ENCODE results near the gene FLCN.

The FLCN gene

GRCh38 chr17:17254036-17254435, 17.1 kb upstream of the FLCN start:
- H3K27me3 ChIP-seq (ENCODE audit: insufficient read depth, low read length), result no peaks in the 10 kb centered on the region
- no peaks in the 10 kb centered on the region for H3K4me1 ChIP-seq (ENCODE audit: insufficient read depth, low read length)
- peaks cover 5% of the 10 kb centered on the region for H3K9me3 ChIP-seq (ENCODE audit: low read length)
- no peak overlapping the region for H3K4me3 ChIP-seq (ENCODE audit: low read length)
- peaks cover 68% of the 10 kb centered on the region for H3K36me3 ChIP-seq (ENCODE audit: insufficient read depth, low read length)
- H2AFZ ChIP-seq (ENCODE audit: low read depth, low read length), result no peak overlapping the region

DNA sequence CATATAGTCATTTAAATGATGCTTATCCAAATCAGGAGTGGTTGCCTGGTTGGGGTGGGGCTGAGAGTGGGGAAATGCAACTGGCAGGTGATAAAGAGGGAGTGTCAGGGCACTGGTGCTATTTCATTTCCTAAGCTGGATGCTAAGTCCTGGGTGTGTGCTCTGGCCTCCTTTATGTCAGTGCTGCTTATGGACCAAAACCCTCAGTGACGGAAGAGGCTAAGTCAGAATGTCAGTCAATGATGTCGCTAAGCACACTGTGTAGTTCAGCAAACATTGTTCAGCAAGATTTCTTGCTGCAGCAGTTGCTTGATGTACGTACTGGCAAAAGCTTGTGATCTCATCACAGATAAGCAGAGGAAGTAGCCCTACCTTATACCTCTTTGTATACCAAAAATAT, 16.4 kb upstream of the FLCN start:
- no peak overlapping the region for H2AFZ ChIP-seq (ENCODE audit: low read depth, low read length)
- no peaks in the 10 kb centered on the region for H3K4me1 ChIP-seq (ENCODE audit: insufficient read depth, low read length)
- no peaks in the 10 kb centered on the region for H3K27me3 ChIP-seq (ENCODE audit: insufficient read depth, low read length)
- peaks cover 67% of the 10 kb centered on the region for H3K36me3 ChIP-seq (ENCODE audit: insufficient read depth, low read length)
- H3K4me3 ChIP-seq (ENCODE audit: low read length), result no peak overlapping the region
- peaks cover 3% of the 10 kb centered on the region for H3K9me3 ChIP-seq (ENCODE audit: low read length)

- H2AFZ ChIP-seq (ENCODE audit: low read depth, low read length), result no peak overlapping the region
- H3K9me3 ChIP-seq (ENCODE audit: low read length), result no peaks in the 10 kb centered on the region
- peaks cover 68% of the 10 kb centered on the region for H3K36me3 ChIP-seq (ENCODE audit: insufficient read depth, low read length)
- no peak overlapping the region for H3K4me3 ChIP-seq (ENCODE audit: low read length)
- H3K27me3 ChIP-seq (ENCODE audit: insufficient read depth, low read length), result no peaks in the 10 kb centered on the region
- H3K4me1 ChIP-seq (ENCODE audit: insufficient read depth, low read length), result no peaks in the 10 kb centered on the region
These were observed 15.2 kb upstream of the FLCN start for GRCh38 chr17:17252149-17252661.

- H2AFZ ChIP-seq (ENCODE audit: low read depth, low read length), result no peak overlapping the region
- no peaks in the 10 kb centered on the region for H3K4me1 ChIP-seq (ENCODE audit: insufficient read depth, low read length)
- H3K27me3 ChIP-seq (ENCODE audit: insufficient read depth, low read length), result no peaks in the 10 kb centered on the region
- no peaks in the 10 kb centered on the region for H3K9me3 ChIP-seq (ENCODE audit: low read length)
- H3K4me3 ChIP-seq (ENCODE audit: low read length), result no peak overlapping the region
- peaks cover 47% of the 10 kb centered on the region for H3K36me3 ChIP-seq (ENCODE audit: insufficient read depth, low read length)
These were observed 9.9 kb upstream of the FLCN start for GRCh38 chr17:17246879-17247278.

DNA sequence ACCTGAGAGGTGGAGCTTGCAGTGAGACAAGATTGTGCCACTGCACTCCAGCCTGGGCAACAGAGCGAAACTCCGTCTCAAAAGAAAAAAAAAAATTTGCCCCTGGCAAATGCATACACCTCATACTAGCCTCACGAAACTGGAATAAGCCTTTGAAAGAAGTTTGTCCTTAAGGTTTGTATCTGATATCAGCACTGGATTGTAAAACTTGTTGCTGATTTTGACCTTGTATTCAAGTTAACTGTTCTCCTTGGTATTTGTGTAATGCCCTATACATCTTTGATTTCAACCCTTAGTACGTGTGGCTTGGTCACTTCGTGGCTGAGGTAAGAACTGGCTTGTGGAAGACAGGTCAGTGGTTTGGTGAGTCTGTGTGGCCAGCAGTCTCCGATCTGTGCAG, 6.2 kb upstream of the FLCN start:
- Histone ChIP-seq H3K4me3 (ENCODE audit: low read length) (no peak overlapping the region), H2AFZ (ENCODE audit: low read depth, low read length) (no peak overlapping the region), H3K27me3 (ENCODE audit: insufficient read depth, low read length) (no peaks in the 10 kb centered on the region), H3K9me3 (ENCODE audit: low read length) (no peaks in the 10 kb centered on the region), H3K4me1 (ENCODE audit: insufficient read depth, low read length) (no peaks in the 10 kb centered on the region), H3K36me3 (ENCODE audit: insufficient read depth, low read length) (peaks cover 31% of the 10 kb centered on the region)

GRCh38 chr17:17242246-17242645, 5.3 kb upstream of the FLCN start:
- Histone ChIP-seq H3K27me3 (ENCODE audit: insufficient read depth, low read length) (no peaks in the 10 kb centered on the region), H3K36me3 (ENCODE audit: insufficient read depth, low read length) (peaks cover 23% of the 10 kb centered on the region), H2AFZ (ENCODE audit: low read depth, low read length) (no peak overlapping the region), H3K4me3 (ENCODE audit: low read length) (no peak overlapping the region), H3K4me1 (ENCODE audit: insufficient read depth, low read length) (no peaks in the 10 kb centered on the region), H3K9me3 (ENCODE audit: low read length) (no peaks in the 10 kb centered on the region)

DNA sequence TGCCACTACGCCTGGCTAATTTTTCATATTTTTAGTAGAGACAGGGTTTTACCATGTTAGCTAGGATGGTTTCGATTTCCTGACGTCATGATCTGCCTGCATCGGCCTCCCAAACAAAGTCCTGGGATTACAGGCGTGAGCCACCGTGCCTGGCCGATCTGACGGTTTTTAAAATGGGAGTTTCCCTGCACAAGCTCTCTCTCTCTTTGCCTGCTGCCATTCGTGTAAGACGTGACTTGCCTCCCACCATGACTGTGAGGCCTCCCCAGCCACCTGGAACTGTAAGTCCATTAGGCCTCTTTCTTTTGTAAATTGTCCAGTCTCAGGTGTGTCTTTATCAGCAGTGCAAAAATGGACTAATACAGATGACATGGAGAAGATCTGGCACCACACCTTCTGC, 4.7 kb upstream of the FLCN start:
- Histone ChIP-seq H3K27me3 (ENCODE audit: insufficient read depth, low read length) (no peaks in the 10 kb centered on the region), H3K36me3 (ENCODE audit: insufficient read depth, low read length) (peaks cover 17% of the 10 kb centered on the region), H3K4me3 (ENCODE audit: low read length) (no peak overlapping the region), H3K9me3 (ENCODE audit: low read length) (no peaks in the 10 kb centered on the region), H2AFZ (ENCODE audit: low read depth, low read length) (no peak overlapping the region), H3K4me1 (ENCODE audit: insufficient read depth, low read length) (no peaks in the 10 kb centered on the region)

GRCh38 chr17:17239832-17240231, 2.9 kb upstream of the FLCN start:
- Histone ChIP-seq H3K4me3 (ENCODE audit: low read length) (no peak overlapping the region), H3K27me3 (ENCODE audit: insufficient read depth, low read length) (no peaks in the 10 kb centered on the region), H3K9me3 (ENCODE audit: low read length) (no peaks in the 10 kb centered on the region), H3K4me1 (ENCODE audit: insufficient read depth, low read length) (peaks cover 13% of the 10 kb centered on the region), H3K36me3 (ENCODE audit: insufficient read depth, low read length) (peaks cover 5% of the 10 kb centered on the region), H2AFZ (ENCODE audit: low read depth, low read length) (no peak overlapping the region)

- peaks cover 13% of the 10 kb centered on the region for H3K36me3 ChIP-seq (ENCODE audit: insufficient read depth, low read length)
- peak overlapping the region; percentile 92 for H2AFZ ChIP-seq (ENCODE audit: low read depth, low read length)
- H3K4me3 ChIP-seq (ENCODE audit: low read length), result peak overlapping the region; percentile 97
- H3K4me1 ChIP-seq (ENCODE audit: insufficient read depth, low read length), result peaks cover 13% of the 10 kb centered on the region
- H3K9me3 ChIP-seq (ENCODE audit: low read length), result no peaks in the 10 kb centered on the region
- no peaks in the 10 kb centered on the region for H3K27me3 ChIP-seq (ENCODE audit: insufficient read depth, low read length)
These were observed 508 bp downstream of the FLCN start for GRCh38 chr17:17236295-17237025.

GRCh38 chr17:17235212-17236174, 1.5 kb downstream of the FLCN start:
- Histone ChIP-seq H3K36me3 (ENCODE audit: insufficient read depth, low read length) (peaks cover 17% of the 10 kb centered on the region), H3K9me3 (ENCODE audit: low read length) (no peaks in the 10 kb centered on the region), H3K4me1 (ENCODE audit: insufficient read depth, low read length) (peaks cover 13% of the 10 kb centered on the region), H3K27me3 (ENCODE audit: insufficient read depth, low read length) (no peaks in the 10 kb centered on the region), H3K4me3 (ENCODE audit: low read length) (peak overlapping the region; percentile 97), H2AFZ (ENCODE audit: low read depth, low read length) (no peak overlapping the region)

DNA sequence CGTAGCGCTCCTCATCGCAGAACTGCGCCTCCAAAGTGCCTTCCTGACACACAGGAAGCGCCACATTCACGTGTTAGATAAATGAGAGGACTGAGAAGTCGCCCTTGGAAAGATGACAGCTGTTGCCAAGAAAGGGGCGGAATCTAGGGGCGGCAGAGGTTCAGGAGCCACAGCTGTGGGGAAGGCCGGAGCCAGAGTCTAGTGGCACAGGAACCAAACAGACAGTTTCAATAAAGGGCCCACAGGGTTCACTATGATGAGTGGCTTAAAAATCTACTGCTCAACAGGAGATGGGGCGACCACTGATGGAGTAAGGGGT, 4.7 kb downstream of the FLCN start:
- H3K36me3 ChIP-seq (ENCODE audit: insufficient read depth, low read length), result peaks cover 46% of the 10 kb centered on the region
- H3K9me3 ChIP-seq (ENCODE audit: low read length), result no peaks in the 10 kb centered on the region

DNA sequence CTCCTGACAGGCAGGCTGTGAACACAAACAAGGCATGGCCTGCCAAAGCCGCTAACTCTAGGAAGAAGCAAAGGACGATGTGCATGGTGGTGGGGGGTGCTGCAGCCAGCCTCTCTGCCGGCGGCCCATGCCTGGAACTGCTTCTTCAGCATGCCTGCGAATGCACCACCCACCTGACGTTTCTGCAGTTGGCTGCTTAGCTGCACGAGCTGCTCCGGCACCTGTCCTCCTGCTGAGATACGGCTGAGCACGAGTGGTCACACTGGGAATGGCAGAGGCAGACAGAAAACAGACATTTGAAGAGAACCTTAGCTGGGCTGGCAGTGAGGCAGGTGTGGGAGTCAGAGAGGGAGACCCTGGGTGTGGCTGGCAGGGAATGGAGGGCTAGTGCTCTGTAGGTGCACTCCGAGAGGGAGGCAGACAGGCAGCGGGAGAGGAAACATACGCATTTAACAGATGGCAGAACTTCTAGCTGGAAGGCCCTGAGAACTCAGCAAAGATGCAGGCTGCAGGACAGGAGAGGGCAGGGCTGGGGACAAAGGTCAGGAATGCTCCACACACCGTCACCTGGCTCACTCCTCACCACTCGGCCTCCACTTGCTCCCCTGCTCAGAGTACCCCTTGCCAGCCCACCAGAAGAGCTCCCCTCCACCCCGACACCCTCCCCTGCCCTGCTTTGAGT, 5.2 kb downstream of the FLCN start:
- H3K4me3 ChIP-seq (ENCODE audit: low read length), result no peak overlapping the region
- no peak overlapping the region for H2AFZ ChIP-seq (ENCODE audit: low read depth, low read length)
- H3K4me1 ChIP-seq (ENCODE audit: insufficient read depth, low read length), result peaks cover 13% of the 10 kb centered on the region
- H3K27me3 ChIP-seq (ENCODE audit: insufficient read depth, low read length), result no peaks in the 10 kb centered on the region
- no peaks in the 10 kb centered on the region for H3K9me3 ChIP-seq (ENCODE audit: low read length)
- peaks cover 52% of the 10 kb centered on the region for H3K36me3 ChIP-seq (ENCODE audit: insufficient read depth, low read length)

More for the DNA sequence above, 4.7 kb downstream of the FLCN start:
- Histone ChIP-seq H3K4me1 (ENCODE audit: insufficient read depth, low read length) (peaks cover 13% of the 10 kb centered on the region), H3K4me3 (ENCODE audit: low read length) (no peak overlapping the region), H3K27me3 (ENCODE audit: insufficient read depth, low read length) (no peaks in the 10 kb centered on the region), H2AFZ (ENCODE audit: low read depth, low read length) (no peak overlapping the region)

Measured in neuron (in vitro differentiated cells).